ENCODE data around the gene KLC1. TPM values are rescaled to one million over a fixed set of nuclear protein-coding genes. Genes with fewer than 3 reads are reported as not detected.

Gene KLC1
- total and polyA plus RNA-seq, 4 donors: 93.3 to 225 (median 139) TPM

- peaks cover 0 to 1% (median 0%) of the 10 kb centered on the region in 4 donors for H3K9me3 ChIP-seq (ENCODE audit: control insufficient read depth in 4 of 4, insufficient read depth in 3 of 4, low read length in 3 of 4)
- no peaks in the 10 kb centered on the region for H3K27me3 ChIP-seq (ENCODE audit: control insufficient read depth in 3 of 3, insufficient read depth in 3 of 3, low read length in 2 of 3)
- no peak overlapping the region for H3K4me3 ChIP-seq
- H3K27ac ChIP-seq (ENCODE audit: low read depth in 1 of 2, low read length in 1 of 2): peak overlapping the region in 1 of 2 donors; percentile 61
- no peak overlapping the region for H3K9ac ChIP-seq (ENCODE audit: insufficient read depth in 1 of 2, low read length in 2 of 2)
- WGBS, 2 donors: 71 to 88% methylated on average over 22 of the region's 22 CpGs
- peaks cover 17 to 49% (median 29%) of the 10 kb centered on the region in 4 donors for H3K36me3 ChIP-seq (ENCODE audit: control insufficient read depth in 4 of 4, insufficient read depth in 4 of 4, low read length in 4 of 4)
- H3K4me1 ChIP-seq (ENCODE audit: control insufficient read depth in 5 of 5, insufficient read depth in 5 of 5, low read length in 5 of 5): peaks cover 0 to 24% (median 17%) of the 10 kb centered on the region in 5 donors
- ATAC-seq (ENCODE audit: insufficient read depth, low FRiP score): peak; percentile 35
- DNase-seq: no peak
- no peak for TF ChIP-seq CTCF (IDR thresholded peaks at IDR 0.05; ENCODE audit: control extremely low read depth, extremely low read depth)
These were observed 64.5 kb downstream of the KLC1 start for GRCh38 chr14:103693515-103693914.

DNA sequence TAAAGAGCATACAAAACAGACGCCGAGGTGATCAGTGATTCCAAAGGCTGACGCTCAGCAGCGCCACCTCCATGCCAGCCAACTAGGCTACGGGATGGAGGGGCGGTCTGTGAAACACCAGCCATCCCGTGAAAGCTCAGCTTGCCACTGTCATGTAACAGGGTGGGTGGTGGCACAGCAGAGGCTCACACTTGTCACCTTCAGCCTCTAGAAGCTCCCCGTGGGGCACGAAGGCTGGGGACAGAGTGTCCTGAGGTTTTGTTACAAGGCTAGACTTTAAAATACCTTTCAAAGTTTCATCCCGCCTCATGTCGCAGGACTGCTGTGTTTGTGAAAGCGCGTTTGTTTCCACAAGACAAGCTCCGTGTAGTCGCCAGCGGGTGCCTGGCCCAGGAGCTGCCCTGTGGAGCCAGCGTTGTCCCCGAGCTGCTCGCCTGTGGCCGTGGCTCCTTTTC lies 65.6 kb downstream of the KLC1 start:
- DNase-seq: no peak
- no peak overlapping the region for H3K4me3 ChIP-seq
- no peak for ATAC-seq (ENCODE audit: insufficient read depth, low FRiP score)
- peaks cover 0 to 1% (median 0%) of the 10 kb centered on the region in 4 donors for H3K9me3 ChIP-seq (ENCODE audit: control insufficient read depth in 4 of 4, insufficient read depth in 3 of 4, low read length in 3 of 4)
- no peaks in the 10 kb centered on the region for H3K27me3 ChIP-seq (ENCODE audit: control insufficient read depth in 3 of 3, insufficient read depth in 3 of 3, low read length in 2 of 3)
- no peak overlapping the region for H3K9ac ChIP-seq (ENCODE audit: insufficient read depth in 1 of 2, low read length in 2 of 2)
- TF ChIP-seq CTCF (IDR thresholded peaks at IDR 0.05; ENCODE audit: control extremely low read depth, extremely low read depth): no peak
- WGBS, 2 donors: 95% methylated on average over 20 of the region's 20 CpGs
- peaks cover 0 to 24% (median 17%) of the 10 kb centered on the region in 5 donors for H3K4me1 ChIP-seq (ENCODE audit: control insufficient read depth in 5 of 5, insufficient read depth in 5 of 5, low read length in 5 of 5)
- H3K36me3 ChIP-seq (ENCODE audit: control insufficient read depth in 4 of 4, insufficient read depth in 4 of 4, low read length in 4 of 4): peaks cover 11 to 53% (median 27%) of the 10 kb centered on the region in 4 donors
- peak overlapping the region in 1 of 2 donors; percentile 17 for H3K27ac ChIP-seq (ENCODE audit: low read depth in 1 of 2, low read length in 1 of 2)

DNA sequence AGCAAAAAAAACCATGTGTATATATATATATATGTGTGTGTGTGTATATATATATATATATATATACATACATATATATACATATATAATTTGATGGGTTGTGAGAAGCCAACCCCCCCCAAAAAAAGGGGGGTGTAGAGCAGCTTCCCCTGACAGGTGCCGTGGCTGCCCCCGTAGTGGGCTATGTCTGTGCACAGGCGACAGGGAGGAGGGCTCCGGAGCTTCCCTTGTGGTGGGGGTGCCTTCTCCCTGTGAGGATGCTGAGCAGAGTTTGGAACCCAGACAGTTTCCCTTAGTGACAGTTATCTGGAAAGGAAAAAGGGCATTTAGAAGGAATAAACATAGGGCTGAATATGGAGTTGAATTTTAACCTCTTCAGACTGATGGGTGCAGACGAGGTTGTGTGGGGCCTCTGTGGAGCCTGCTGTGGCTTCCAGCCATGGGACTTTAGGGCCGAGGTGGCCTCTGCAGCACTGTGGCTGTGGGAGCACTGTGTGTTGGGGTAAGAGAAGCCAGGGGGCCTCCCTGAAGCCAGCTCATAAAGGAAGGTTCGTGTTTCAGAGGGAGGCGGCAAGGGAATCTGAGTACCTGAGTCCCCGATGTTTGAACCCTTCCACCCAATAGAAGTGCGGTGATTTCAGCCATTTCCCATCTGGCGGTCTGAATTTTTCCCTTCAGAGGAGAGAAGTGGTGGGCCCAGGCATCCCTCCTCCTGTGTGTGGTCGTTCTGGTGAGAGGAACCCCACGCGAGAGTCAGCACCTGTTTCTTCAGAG lies 66.5 kb downstream of the KLC1 start:
- H3K9ac ChIP-seq (ENCODE audit: insufficient read depth in 1 of 2, low read length in 2 of 2): no peak overlapping the region
- no peak for TF ChIP-seq CTCF (IDR thresholded peaks at IDR 0.05; ENCODE audit: control extremely low read depth, extremely low read depth)
- H3K27ac ChIP-seq (ENCODE audit: low read depth in 1 of 2, low read length in 1 of 2): no peak overlapping the region
- no peaks in the 10 kb centered on the region for H3K9me3 ChIP-seq (ENCODE audit: control insufficient read depth in 4 of 4, insufficient read depth in 3 of 4, low read length in 3 of 4)
- 62 to 82% methylated on average over 14 of the region's 14 CpGs for WGBS, 2 donors
- H3K4me3 ChIP-seq: no peak overlapping the region
- H3K4me1 ChIP-seq (ENCODE audit: control insufficient read depth in 5 of 5, insufficient read depth in 5 of 5, low read length in 5 of 5): peaks cover 0 to 24% (median 17%) of the 10 kb centered on the region in 5 donors
- no peaks in the 10 kb centered on the region for H3K27me3 ChIP-seq (ENCODE audit: control insufficient read depth in 3 of 3, insufficient read depth in 3 of 3, low read length in 2 of 3)
- peaks cover 10 to 56% (median 29%) of the 10 kb centered on the region in 4 donors for H3K36me3 ChIP-seq (ENCODE audit: control insufficient read depth in 4 of 4, insufficient read depth in 4 of 4, low read length in 4 of 4)
- ATAC-seq (ENCODE audit: insufficient read depth, low FRiP score) (no peak), DNase-seq (no peak)

Data from lung (tissue), 12 donors.